Gastrocnemius medialis (tissue), 4 donors: ENCODE measurements around the gene OR52H1.

Experiments
- POLR2A ChIP-seq, 2 donors: fragments of 450-650 bp; IDR thresholded peaks; one replicate each; pipeline ENCODE4 v1.6.1; 2017; ENCODE audit warnings: antibody characterized with exemption in 2 of 2, mild to moderate bottlenecking in 2 of 2, moderate library complexity in 2 of 2
- TF ChIP-seq, protein P1 (sequence below), 5 experiments: fragments of 450-650 bp in 3 of 5; fragments of 200-600 bp in 2 of 5; sonication (generic) in 2 of 5; IDR thresholded peaks in 4 of 5; conservative IDR thresholded peaks in 1 of 5; 1 replicate in 4 of 5; 2 replicates in 1 of 5; pipeline ENCODE4 v1.5.1; 2016 to 2019; ENCODE audit warnings: antibody characterized with exemption in 5 of 5, mild to moderate bottlenecking in 3 of 5, moderate library complexity in 3 of 5

DNA sequence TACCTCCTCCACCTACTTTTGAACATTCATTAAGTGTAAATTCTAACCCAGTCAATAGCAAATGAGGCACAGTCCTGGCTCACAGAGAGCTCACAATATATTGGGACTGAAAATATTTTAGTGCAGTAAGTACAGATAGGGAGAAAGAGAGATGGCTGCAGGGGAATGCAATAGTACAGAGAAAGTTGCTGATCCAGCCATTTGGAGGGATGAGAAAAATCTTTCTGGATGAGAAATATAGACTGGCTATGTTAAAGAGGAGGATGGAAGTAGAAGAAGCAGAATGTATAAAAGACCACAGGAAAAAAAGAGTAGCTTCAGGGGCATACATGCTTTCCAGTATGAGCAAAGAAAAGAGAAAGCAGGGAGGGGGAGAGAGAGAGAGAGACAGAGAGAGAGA, 28.8 kb upstream of the OR52H1 start:
- TF ChIP-seq, protein P1, sequence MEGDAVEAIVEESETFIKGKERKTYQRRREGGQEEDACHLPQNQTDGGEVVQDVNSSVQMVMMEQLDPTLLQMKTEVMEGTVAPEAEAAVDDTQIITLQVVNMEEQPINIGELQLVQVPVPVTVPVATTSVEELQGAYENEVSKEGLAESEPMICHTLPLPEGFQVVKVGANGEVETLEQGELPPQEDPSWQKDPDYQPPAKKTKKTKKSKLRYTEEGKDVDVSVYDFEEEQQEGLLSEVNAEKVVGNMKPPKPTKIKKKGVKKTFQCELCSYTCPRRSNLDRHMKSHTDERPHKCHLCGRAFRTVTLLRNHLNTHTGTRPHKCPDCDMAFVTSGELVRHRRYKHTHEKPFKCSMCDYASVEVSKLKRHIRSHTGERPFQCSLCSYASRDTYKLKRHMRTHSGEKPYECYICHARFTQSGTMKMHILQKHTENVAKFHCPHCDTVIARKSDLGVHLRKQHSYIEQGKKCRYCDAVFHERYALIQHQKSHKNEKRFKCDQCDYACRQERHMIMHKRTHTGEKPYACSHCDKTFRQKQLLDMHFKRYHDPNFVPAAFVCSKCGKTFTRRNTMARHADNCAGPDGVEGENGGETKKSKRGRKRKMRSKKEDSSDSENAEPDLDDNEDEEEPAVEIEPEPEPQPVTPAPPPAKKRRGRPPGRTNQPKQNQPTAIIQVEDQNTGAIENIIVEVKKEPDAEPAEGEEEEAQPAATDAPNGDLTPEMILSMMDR (IDR thresholded peaks at IDR 0.05 in 4 of 5, conservative IDR thresholded peaks at IDR 0.05 in 1 of 5): no peak
- no peak for TF ChIP-seq POLR2A (IDR thresholded peaks at IDR 0.05)
